ENCODE results near the gene TRIP4.
"Not testable (repeated sequence)": the region's sequence is repeated elsewhere in the genome, so short reads cannot be mapped to it uniquely, and the experiment has no call there.

The TRIP4 gene

DNA sequence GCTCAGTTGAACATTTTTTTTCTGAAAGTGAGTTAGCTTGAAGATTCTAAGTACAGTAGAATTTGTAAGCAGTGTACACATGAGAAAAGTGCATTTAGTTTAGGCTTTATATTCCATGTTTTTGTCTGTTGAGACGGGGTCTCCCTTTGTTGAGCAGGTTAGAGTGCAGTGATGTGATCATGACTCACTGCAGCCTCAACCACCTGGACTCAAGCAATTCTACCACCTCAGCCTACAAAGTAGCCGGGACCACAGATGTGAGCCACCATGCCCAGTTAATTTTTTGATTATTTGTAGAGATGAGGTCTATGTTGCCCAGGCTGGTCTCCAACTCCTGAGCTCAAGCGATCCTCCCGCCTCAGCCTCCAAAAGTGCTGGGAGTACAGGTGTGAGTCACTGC, 26.4 kb upstream of the TRIP4 start:
- Histone ChIP-seq H3K27me3 (ENCODE audit: insufficient read depth, low read length) (no peaks in the 10 kb centered on the region), H3K79me2 (ENCODE audit: insufficient read depth, low read length) (no peaks in the 10 kb centered on the region), H3K4me1 (ENCODE audit: insufficient read depth, low read length, severe bottlenecking) (peaks cover 8% of the 10 kb centered on the region), H3K36me3 (ENCODE audit: insufficient read depth, low read length) (peaks cover 36% of the 10 kb centered on the region), H3K4me3 (ENCODE audit: low read depth, low read length, poor library complexity, severe bottlenecking) (no peak overlapping the region), H3K9ac (ENCODE audit: low read length) (no peak overlapping the region), H3F3A (ENCODE audit: insufficient read depth, low read length) (0 out of 2 replicates have a peak, but pooled peaks cover 5% of the 10 kb centered on the region), H4K20me1 (ENCODE audit: insufficient read depth, low read length) (no peaks in the 10 kb centered on the region), H3K9me2 (ENCODE audit: low read depth, low read length) (no peaks in the 10 kb centered on the region), H3K4me2 (ENCODE audit: low read length) (no peak overlapping the region), H3K9me3 (ENCODE audit: low read length) (no peaks in the 10 kb centered on the region), H2AFZ (ENCODE audit: low read length) (no peak overlapping the region), H3K27ac (ENCODE audit: low read depth, low read length, poor library complexity, severe bottlenecking) (no peak overlapping the region)
- TF ChIP-seq, protein P1, sequence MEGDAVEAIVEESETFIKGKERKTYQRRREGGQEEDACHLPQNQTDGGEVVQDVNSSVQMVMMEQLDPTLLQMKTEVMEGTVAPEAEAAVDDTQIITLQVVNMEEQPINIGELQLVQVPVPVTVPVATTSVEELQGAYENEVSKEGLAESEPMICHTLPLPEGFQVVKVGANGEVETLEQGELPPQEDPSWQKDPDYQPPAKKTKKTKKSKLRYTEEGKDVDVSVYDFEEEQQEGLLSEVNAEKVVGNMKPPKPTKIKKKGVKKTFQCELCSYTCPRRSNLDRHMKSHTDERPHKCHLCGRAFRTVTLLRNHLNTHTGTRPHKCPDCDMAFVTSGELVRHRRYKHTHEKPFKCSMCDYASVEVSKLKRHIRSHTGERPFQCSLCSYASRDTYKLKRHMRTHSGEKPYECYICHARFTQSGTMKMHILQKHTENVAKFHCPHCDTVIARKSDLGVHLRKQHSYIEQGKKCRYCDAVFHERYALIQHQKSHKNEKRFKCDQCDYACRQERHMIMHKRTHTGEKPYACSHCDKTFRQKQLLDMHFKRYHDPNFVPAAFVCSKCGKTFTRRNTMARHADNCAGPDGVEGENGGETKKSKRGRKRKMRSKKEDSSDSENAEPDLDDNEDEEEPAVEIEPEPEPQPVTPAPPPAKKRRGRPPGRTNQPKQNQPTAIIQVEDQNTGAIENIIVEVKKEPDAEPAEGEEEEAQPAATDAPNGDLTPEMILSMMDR (IDR thresholded peaks at IDR 0.05; ENCODE audit: low read length), result no peak
- no peak for TF ChIP-seq EZH2 (IDR thresholded peaks at IDR 0.05; ENCODE audit: borderline replicate concordance, low read length)

DNA sequence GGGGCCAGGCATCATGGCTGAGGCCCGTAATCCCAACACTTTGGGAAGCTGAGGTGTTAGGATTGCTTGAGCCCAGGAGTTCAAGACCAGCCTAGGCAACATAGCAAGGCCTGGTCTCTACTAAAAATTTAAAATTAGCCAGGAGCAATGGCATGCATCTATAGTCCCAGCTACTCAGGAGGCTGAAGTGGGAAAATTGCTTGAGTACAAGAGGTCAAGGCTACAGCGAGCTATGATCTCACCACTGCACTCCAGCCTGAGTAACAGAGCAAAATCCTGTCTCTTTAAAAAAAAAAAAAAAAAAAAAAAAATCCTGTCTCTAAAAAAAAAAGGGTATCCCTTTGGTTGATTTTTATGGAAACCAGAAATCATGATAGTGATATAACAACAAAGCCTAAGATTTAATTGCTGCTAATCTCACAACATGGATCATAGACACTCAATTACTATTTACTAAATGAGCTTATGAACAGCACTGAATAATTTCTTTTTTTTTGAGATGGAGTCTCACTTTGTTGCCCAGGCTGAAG, 18.5 kb upstream of the TRIP4 start:
- Histone ChIP-seq H3K4me2 (ENCODE audit: low read length) (no peak overlapping the region), H3K27me3 (ENCODE audit: insufficient read depth, low read length) (no peaks in the 10 kb centered on the region), H3K4me1 (ENCODE audit: insufficient read depth, low read length, severe bottlenecking) (peaks cover 12% of the 10 kb centered on the region), H4K20me1 (ENCODE audit: insufficient read depth, low read length) (no peaks in the 10 kb centered on the region), H3F3A (ENCODE audit: insufficient read depth, low read length) (no peaks in the 10 kb centered on the region), H3K9me3 (ENCODE audit: low read length) (no peaks in the 10 kb centered on the region), H3K27ac (ENCODE audit: low read depth, low read length, poor library complexity, severe bottlenecking) (no peak overlapping the region), H3K36me3 (ENCODE audit: insufficient read depth, low read length) (peaks cover 38% of the 10 kb centered on the region), H3K4me3 (ENCODE audit: low read depth, low read length, poor library complexity, severe bottlenecking) (no peak overlapping the region), H3K9me2 (ENCODE audit: low read depth, low read length) (no peaks in the 10 kb centered on the region), H2AFZ (ENCODE audit: low read length) (no peak overlapping the region), H3K79me2 (ENCODE audit: insufficient read depth, low read length) (no peaks in the 10 kb centered on the region), H3K9ac (ENCODE audit: low read length) (no peak overlapping the region)
- TF ChIP-seq, protein P1 (IDR thresholded peaks at IDR 0.05; ENCODE audit: low read length), result no peak
- TF ChIP-seq EZH2 (IDR thresholded peaks at IDR 0.05; ENCODE audit: borderline replicate concordance, low read length), result no peak

DNA sequence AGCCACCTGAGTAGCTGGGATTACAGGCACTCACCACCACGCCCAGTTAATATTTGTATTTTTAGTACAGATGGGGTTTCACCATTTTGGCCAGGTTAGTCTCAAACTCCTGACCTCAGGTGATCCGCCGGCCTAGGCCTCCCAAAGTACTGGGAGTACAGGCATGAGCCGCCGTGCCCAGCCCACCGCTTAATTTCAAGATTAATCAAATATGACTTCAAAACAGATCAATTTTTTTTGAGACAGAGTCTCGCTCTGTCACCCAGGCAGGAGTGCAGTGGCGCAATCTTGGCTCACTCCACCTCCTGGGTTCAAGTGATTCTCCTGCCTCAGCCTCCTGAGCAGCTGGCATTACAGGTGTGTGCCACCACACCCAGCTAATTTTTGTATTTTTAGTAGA, 16.3 kb upstream of the TRIP4 start:
- not testable (repeated sequence) for H3K4me2 ChIP-seq (ENCODE audit: low read length); H3K9me3 ChIP-seq (ENCODE audit: low read length); H3K9me2 ChIP-seq (ENCODE audit: low read depth, low read length); H4K20me1 ChIP-seq (ENCODE audit: insufficient read depth, low read length); H3F3A ChIP-seq (ENCODE audit: insufficient read depth, low read length); H3K4me3 ChIP-seq (ENCODE audit: low read depth, low read length, poor library complexity, severe bottlenecking); H2AFZ ChIP-seq (ENCODE audit: low read length); H3K79me2 ChIP-seq (ENCODE audit: insufficient read depth, low read length); H3K9ac ChIP-seq (ENCODE audit: low read length); H3K27ac ChIP-seq (ENCODE audit: low read depth, low read length, poor library complexity, severe bottlenecking); H3K27me3 ChIP-seq (ENCODE audit: insufficient read depth, low read length)
- peaks cover 46% of the 10 kb centered on the region for H3K36me3 ChIP-seq (ENCODE audit: insufficient read depth, low read length)
- peaks cover 12% of the 10 kb centered on the region for H3K4me1 ChIP-seq (ENCODE audit: insufficient read depth, low read length, severe bottlenecking)

DNA sequence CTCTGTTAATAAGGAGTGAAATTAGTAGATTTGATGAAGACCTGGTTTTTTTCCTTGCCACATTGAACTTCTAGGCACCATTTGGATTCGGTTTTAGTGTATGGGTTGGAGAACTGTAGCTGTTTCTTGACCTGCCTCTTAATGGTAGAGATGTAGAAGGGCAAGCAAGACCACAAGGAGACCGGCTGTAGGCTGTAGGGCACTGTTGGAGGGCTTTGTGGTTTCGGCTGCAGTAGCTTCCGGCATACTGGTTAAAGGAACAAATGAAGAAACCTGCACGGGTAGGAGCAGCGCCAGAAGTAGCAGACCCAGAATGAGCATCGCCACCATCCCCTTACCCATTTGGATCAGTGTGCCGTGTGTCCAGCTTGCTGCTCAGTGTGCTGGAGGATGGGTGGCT, 14.3 kb upstream of the TRIP4 start:
- H3K4me3 ChIP-seq (ENCODE audit: low read depth, low read length, poor library complexity, severe bottlenecking), result no peak overlapping the region
- H3K79me2 ChIP-seq (ENCODE audit: insufficient read depth, low read length), result no peaks in the 10 kb centered on the region; the same call in 1 of the 2 replicates
- peaks cover 12% of the 10 kb centered on the region for H3K4me1 ChIP-seq (ENCODE audit: insufficient read depth, low read length, severe bottlenecking)
- H4K20me1 ChIP-seq (ENCODE audit: insufficient read depth, low read length), result no peaks in the 10 kb centered on the region
- 0 out of 2 replicates have a peak overlapping the region, but pooled peaks have one; percentile 58 for H2AFZ ChIP-seq (ENCODE audit: low read length)
- H3K9me3 ChIP-seq (ENCODE audit: low read length), result no peaks in the 10 kb centered on the region
- peaks cover 54% of the 10 kb centered on the region for H3K36me3 ChIP-seq (ENCODE audit: insufficient read depth, low read length)
- TF ChIP-seq, protein P1 (IDR thresholded peaks at IDR 0.05; ENCODE audit: low read length), result no peak
- no peak for TF ChIP-seq EZH2 (IDR thresholded peaks at IDR 0.05; ENCODE audit: borderline replicate concordance, low read length)
- peak overlapping the region; percentile 50 for H3K27ac ChIP-seq (ENCODE audit: low read depth, low read length, poor library complexity, severe bottlenecking)
- peak overlapping the region; percentile 38; the same call in 1 of the 2 replicates for H3K4me2 ChIP-seq (ENCODE audit: low read length)
- no peak overlapping the region for H3K9ac ChIP-seq (ENCODE audit: low read length)
- H3K9me2 ChIP-seq (ENCODE audit: low read depth, low read length), result no peaks in the 10 kb centered on the region
- no peaks in the 10 kb centered on the region for H3F3A ChIP-seq (ENCODE audit: insufficient read depth, low read length)
- H3K27me3 ChIP-seq (ENCODE audit: insufficient read depth, low read length), result no peaks in the 10 kb centered on the region
